Activated T-helper 2 cell treated with anti-CD3 and anti-CD28 coated beads, Interferon-gamma antibody, Interleukin-2, Interleukin-4, amounts not matched to agents 10 μg/mL and 5 μg/mL and 100 μg/mL, durations not matched to agents 14 hours and 24 hours and 36 hours (primary cell): ENCODE results near the gene CCSER2. TPM values are rescaled to one million over a fixed set of nuclear protein-coding genes. Genes with fewer than 3 reads are reported as not detected.

Experiments
- DNase-seq: peaks from one replicate; pipeline ENCODE4 v3.0.0; 2021; ENCODE audit warnings: low spot score
- H3K27ac Mint-ChIP-seq: one replicate; pipeline ENCODE4 v1.8.0; 2021; ENCODE audit warnings: mixed read lengths
- H3K27me3 Mint-ChIP-seq: one replicate; pipeline ENCODE4 v1.8.0; 2021; ENCODE audit warnings: low read depth, mixed read lengths
- H3K36me3 Mint-ChIP-seq: one replicate; pipeline ENCODE4 v1.8.0; 2021; ENCODE audit warnings: low read depth, mixed read lengths
- H3K4me1 Mint-ChIP-seq: one replicate; pipeline ENCODE4 v1.8.0; 2021; ENCODE audit warnings: low read depth, mixed read lengths
- H3K4me3 Mint-ChIP-seq: one replicate; pipeline ENCODE4 v1.8.0; 2021; ENCODE audit warnings: low read depth, mild to moderate bottlenecking, moderate library complexity, mixed read lengths
- H3K9me3 Mint-ChIP-seq: one replicate; pipeline ENCODE4 v1.8.0; 2021; ENCODE audit warnings: mixed read lengths
- intact Hi-C: fragments of 100-400 bp; cut with micrococcal nuclease; formaldehyde crosslinking; loops from one replicate; pipeline ENCODE4 v1.15.1; 2023
- total RNA-seq: library from RNA; stranded (reverse); gene quantifications from 2 replicates; pipeline ENCODE4 v1.2.3, GENCODE V29; 2022

Gene CCSER2
- total RNA-seq, 1 donor from 2014 or later: 41.4 TPM

- intact Hi-C loops: no loop called here
Measured at GRCh38 chr10:84452003-84452402, 123.6 kb downstream of the CCSER2 start.

GRCh38 chr10:84453303-84453702 is 124.9 kb downstream of the CCSER2 start:
- intact Hi-C loops: no loop called here
- Mint-ChIP-seq H3K4me3 (no peak overlapping the region), H3K36me3 (peaks cover 33% of the 10 kb centered on the region), H3K27me3 (no peaks in the 10 kb centered on the region), H3K27ac (no peak overlapping the region), H3K4me1 (no peaks in the 10 kb centered on the region), H3K9me3 (peaks cover 5% of the 10 kb centered on the region)
- DNase-seq: no peak

More at GRCh38 chr10:84452003-84452402, 123.6 kb downstream of the CCSER2 start:
- no peaks in the 10 kb centered on the region for H3K9me3 Mint-ChIP-seq
- no peak overlapping the region for H3K27ac Mint-ChIP-seq
- no peak overlapping the region for H3K4me3 Mint-ChIP-seq
- no peaks in the 10 kb centered on the region for H3K27me3 Mint-ChIP-seq
- no peaks in the 10 kb centered on the region for H3K4me1 Mint-ChIP-seq
- DNase-seq: no peak
- H3K36me3 Mint-ChIP-seq: peaks cover 38% of the 10 kb centered on the region

- H3K27ac Mint-ChIP-seq: no peak overlapping the region
- no peaks in the 10 kb centered on the region for H3K27me3 Mint-ChIP-seq
- intact Hi-C loops: no loop called here
- H3K36me3 Mint-ChIP-seq: peaks cover 52% of the 10 kb centered on the region
- peaks cover 15% of the 10 kb centered on the region for H3K9me3 Mint-ChIP-seq
- DNase-seq: no peak
- H3K4me1 Mint-ChIP-seq: no peaks in the 10 kb centered on the region
- H3K4me3 Mint-ChIP-seq: no peak overlapping the region
Measured at GRCh38 chr10:84456126-84456525, 127.7 kb downstream of the CCSER2 start.

GRCh38 chr10:84460520-84460919 is 132.1 kb downstream of the CCSER2 start:
- Mint-ChIP-seq H3K27me3 (no peaks in the 10 kb centered on the region), H3K36me3 (peaks cover 54% of the 10 kb centered on the region), H3K4me1 (no peaks in the 10 kb centered on the region), H3K27ac (no peak overlapping the region), H3K4me3 (no peak overlapping the region), H3K9me3 (peaks cover 15% of the 10 kb centered on the region)
- intact Hi-C loops: no loop called here
- DNase-seq: no peak

- Mint-ChIP-seq H3K27ac (no peak overlapping the region), H3K36me3 (peaks cover 29% of the 10 kb centered on the region), H3K4me1 (no peaks in the 10 kb centered on the region), H3K9me3 (no peaks in the 10 kb centered on the region), H3K27me3 (no peaks in the 10 kb centered on the region), H3K4me3 (no peak overlapping the region)
- intact Hi-C loops: no loop called here
- DNase-seq: no peak
Measured at GRCh38 chr10:84469470-84469869, 141.1 kb downstream of the CCSER2 start.

- Mint-ChIP-seq H3K4me1 (peaks cover 4% of the 10 kb centered on the region), H3K27me3 (no peaks in the 10 kb centered on the region), H3K36me3 (peaks cover 16% of the 10 kb centered on the region), H3K27ac (no peak overlapping the region), H3K4me3 (no peak overlapping the region), H3K9me3 (no peaks in the 10 kb centered on the region)
- intact Hi-C loops: no loop called here
- DNase-seq: no peak
Measured at GRCh38 chr10:84473136-84473535, 144.7 kb downstream of the CCSER2 start.

- Mint-ChIP-seq H3K4me1 (peaks cover 10% of the 10 kb centered on the region), H3K27me3 (no peaks in the 10 kb centered on the region), H3K36me3 (peaks cover 34% of the 10 kb centered on the region), H3K27ac (no peak overlapping the region), H3K9me3 (no peaks in the 10 kb centered on the region), H3K4me3 (no peak overlapping the region)
- intact Hi-C loops: no loop called here
- no peak for DNase-seq
Measured at GRCh38 chr10:84477398-84478128, 149.2 kb downstream of the CCSER2 start.

- Mint-ChIP-seq H3K27me3 (no peaks in the 10 kb centered on the region), H3K27ac (no peak overlapping the region), H3K4me1 (peaks cover 10% of the 10 kb centered on the region), H3K36me3 (peaks cover 37% of the 10 kb centered on the region), H3K4me3 (no peak overlapping the region), H3K9me3 (no peaks in the 10 kb centered on the region)
- no peak for DNase-seq
- intact Hi-C loops: no loop called here
Measured at GRCh38 chr10:84478151-84478550, 149.8 kb downstream of the CCSER2 start.

- DNase-seq: no peak
- Mint-ChIP-seq H3K27ac (no peak overlapping the region), H3K4me3 (no peak overlapping the region), H3K27me3 (no peaks in the 10 kb centered on the region), H3K4me1 (peaks cover 10% of the 10 kb centered on the region), H3K36me3 (peaks cover 37% of the 10 kb centered on the region), H3K9me3 (no peaks in the 10 kb centered on the region)
- intact Hi-C loops: no loop called here
Measured at GRCh38 chr10:84478679-84479078, 150.3 kb downstream of the CCSER2 start.

- H3K27ac Mint-ChIP-seq: no peak overlapping the region
- H3K9me3 Mint-ChIP-seq: no peaks in the 10 kb centered on the region
- DNase-seq: no peak
- no peaks in the 10 kb centered on the region for H3K27me3 Mint-ChIP-seq
- no peak overlapping the region for H3K4me3 Mint-ChIP-seq
- intact Hi-C loops: no loop called here
- H3K36me3 Mint-ChIP-seq: peaks cover 51% of the 10 kb centered on the region
- peaks cover 2% of the 10 kb centered on the region for H3K4me1 Mint-ChIP-seq
Measured at GRCh38 chr10:84484541-84484940, 156.2 kb downstream of the CCSER2 start.

- peaks cover 21% of the 10 kb centered on the region for H3K36me3 Mint-ChIP-seq
- no peaks in the 10 kb centered on the region for H3K9me3 Mint-ChIP-seq
- H3K4me1 Mint-ChIP-seq: peaks cover 2% of the 10 kb centered on the region
- intact Hi-C loops: no loop called here
- H3K27ac Mint-ChIP-seq: no peak overlapping the region
- H3K27me3 Mint-ChIP-seq: no peaks in the 10 kb centered on the region
- DNase-seq: no peak
- no peak overlapping the region for H3K4me3 Mint-ChIP-seq
Measured at GRCh38 chr10:84493361-84493760, 165.0 kb downstream of the CCSER2 start.

GRCh38 chr10:84493951-84494848 is 165.8 kb downstream of the CCSER2 start:
- Mint-ChIP-seq H3K4me1 (peaks cover 2% of the 10 kb centered on the region), H3K9me3 (no peaks in the 10 kb centered on the region), H3K27me3 (no peaks in the 10 kb centered on the region), H3K27ac (no peak overlapping the region), H3K4me3 (no peak overlapping the region), H3K36me3 (peaks cover 16% of the 10 kb centered on the region)
- no peak for DNase-seq
- intact Hi-C loops: no loop called here

GRCh38 chr10:84494849-84495180 is 166.4 kb downstream of the CCSER2 start:
- Mint-ChIP-seq H3K4me1 (peaks cover 4% of the 10 kb centered on the region), H3K36me3 (peaks cover 13% of the 10 kb centered on the region), H3K27me3 (no peaks in the 10 kb centered on the region), H3K9me3 (no peaks in the 10 kb centered on the region), H3K4me3 (no peak overlapping the region), H3K27ac (no peak overlapping the region)
- intact Hi-C loops: no loop called here
- no peak for DNase-seq
